A549 (cell line): ENCODE measurements around the gene CACNA1S. TPM values are rescaled to one million over a fixed set of nuclear protein-coding genes. Genes with fewer than 3 reads are reported as not detected.

Experiments
- ATAC-seq, 2 experiments: fragments of 200-7000 bp in 1 of 2; fragments of >200 bp in 1 of 2; cut with Nextera tagmentation in 1 of 2; cut with Tn5 transposase in 1 of 2; 3 replicates each; pipeline versions ENCODE4 v1.8.0 to v1.9.1; 2018 to 2020; ENCODE audit warnings: mild to moderate bottlenecking in 1 of 2, moderate library complexity in 1 of 2
- CTCF ChIA-PET: fragments of 300-600 bp; sonication (Branson Sonifier 250); formaldehyde crosslinking; extraction: SDS; loops from one replicate; lab custom pipeline; 2021; ENCODE audit warnings: antibody characterized with exemption, inconsistent platforms; lab: Yijun Ruan, JAX
- POLR2A ChIA-PET: fragments of 350-600 bp; formaldehyde crosslinking; extraction: SDS; loops from one replicate; lab custom pipeline; 2021; ENCODE audit warnings: antibody characterized with exemption, inconsistent platforms; lab: Yijun Ruan, JAX
- DNase-seq, 2 experiments: peaks; one replicate each; pipeline versions ENCODE4 v3.0.0 to v3.0.0-alpha.2; 2011 to 2016; ENCODE audit warnings: low read depth in 1 of 2, low spot score in 1 of 2
- FAIRE-seq: peaks from 2 replicates; lab custom pipeline; 2011; peaks lifted over from hg19 to GRCh38; lab: Jason Lieb, UNC
- H3K27ac ChIP-seq, 2 experiments: fragments of >200 bp; sonication (Bioruptor Twin); formaldehyde crosslinking; 3 replicates each; pipeline ENCODE4 v1.5.1; 2016 to 2017
- H3K4me1 ChIP-seq: fragments of >200 bp; sonication (Bioruptor Twin); formaldehyde crosslinking; 3 replicates; pipeline ENCODE4 v1.6.1; 2016
- H3K4me2 ChIP-seq: fragments of >200 bp; sonication (Bioruptor Twin); formaldehyde crosslinking; 3 replicates; pipeline ENCODE4 v1.6.1; 2016
- H3K4me3 ChIP-seq: fragments of >200 bp; sonication (Bioruptor Twin); formaldehyde crosslinking; 3 replicates; pipeline ENCODE4 v1.5.1; 2016
- H3K9me3 ChIP-seq: fragments of >200 bp; sonication (Bioruptor Twin); formaldehyde crosslinking; 3 replicates; pipeline ENCODE4 v1.6.1; 2016
- CBX8 ChIP-seq: fragments of 200-600 bp; sonication (generic); IDR thresholded peaks from 2 replicates; pipeline ENCODE4 v1.6.1; 2016
- CEBPB ChIP-seq, 2 experiments: fragments of >200 bp in 1 of 2; sonication (Bioruptor Twin) in 1 of 2; formaldehyde crosslinking in 1 of 2; IDR thresholded peaks; 2 replicates each; pipeline ENCODE4 v1.6.1; 2012 to 2016
- CHD2 ChIP-seq: fragments of 150-350 bp; IDR thresholded peaks from 2 replicates; pipeline ENCODE4 v1.6.1; 2014; ENCODE audit warnings: low read length; ENCODE audit not compliant: partially characterized antibody
- EHMT2 ChIP-seq: fragments of 200-600 bp; sonication (generic); IDR thresholded peaks from 2 replicates; pipeline ENCODE4 v1.6.1; 2016; ENCODE audit warnings: antibody characterized with exemption, low read depth, mild to moderate bottlenecking, moderate library complexity
- FOSL2 ChIP-seq, 2 experiments: fragments of 450-650 bp in 1 of 2; fragments of >200 bp in 1 of 2; sonication (Bioruptor Twin) in 1 of 2; formaldehyde crosslinking; IDR thresholded peaks; 2 replicates each; pipeline versions ENCODE4 v1.5.0 to v1.6.1; 2016 to 2020; ENCODE audit warnings: mild to moderate bottlenecking in 1 of 2, moderate library complexity in 1 of 2
- GATA3 ChIP-seq: IDR thresholded peaks from 2 replicates; pipeline ENCODE4 v1.6.1; 2012; ENCODE audit warnings: borderline replicate concordance
- HOXB5 ChIP-seq: fragments of 250-450 bp; sonication (Bioruptor Pico); IDR thresholded peaks from 2 replicates; pipeline ENCODE4 v1.5.0; 2020; ENCODE audit warnings: mild to moderate bottlenecking, moderate library complexity
- JUNB ChIP-seq: fragments of >200 bp; sonication (Bioruptor Twin); formaldehyde crosslinking; IDR thresholded peaks from 2 replicates; pipeline ENCODE4 v1.6.1; 2016
- KDM5A ChIP-seq: fragments of 200-600 bp; sonication (generic); IDR thresholded peaks from 2 replicates; pipeline ENCODE4 v1.6.1; 2016; ENCODE audit warnings: antibody characterized with exemption, mild to moderate bottlenecking
- MAFK ChIP-seq: fragments of 450-650 bp; IDR thresholded peaks from 2 replicates; pipeline ENCODE4 v1.6.1; 2014; ENCODE audit not compliant: partially characterized antibody
- MAZ ChIP-seq: fragments of 150-350 bp; IDR thresholded peaks from 2 replicates; pipeline ENCODE4 v1.6.1; 2014; ENCODE audit warnings: antibody characterized with exemption, low read depth, low read length, borderline replicate concordance
- MYC ChIP-seq: IDR thresholded peaks from 2 replicates; pipeline ENCODE4 v1.6.1; 2012; ENCODE audit warnings: mild to moderate bottlenecking, inconsistent platforms, low read length, improper control_type of control experiment, borderline replicate concordance
- NPAS2 ChIP-seq: fragments of 250-450 bp; sonication (Bioruptor Pico); IDR thresholded peaks from 2 replicates; pipeline ENCODE4 v1.8.0; 2022; ENCODE audit warnings: mild to moderate bottlenecking, moderate library complexity, borderline replicate concordance
- NR3C1 ChIP-seq: fragments of >200 bp; sonication (Bioruptor Twin); formaldehyde crosslinking; IDR thresholded peaks from 3 replicates; pipeline ENCODE4 v1.6.1; 2017
- PHF8 ChIP-seq: fragments of 200-600 bp; sonication (generic); IDR thresholded peaks from 2 replicates; pipeline ENCODE4 v1.6.1; 2016; ENCODE audit warnings: low read depth, mild to moderate bottlenecking, antibody characterized with exemption, moderate library complexity, borderline replicate concordance
- POLR2AphosphoS2 ChIP-seq: conservative IDR thresholded peaks from 2 replicates; pipeline ENCODE4 v1.6.1; 2012; ENCODE audit warnings: low read length, improper control_type of control experiment, inconsistent platforms
- RNF2 ChIP-seq: fragments of 200-600 bp; sonication (generic); IDR thresholded peaks from 2 replicates; pipeline ENCODE4 v1.6.1; 2016; ENCODE audit warnings: low read depth, mild to moderate bottlenecking, antibody characterized with exemption, moderate library complexity, borderline replicate concordance
- SREBF2 ChIP-seq: fragments of 450-650 bp; IDR thresholded peaks from 2 replicates; pipeline ENCODE4 v1.6.1; 2014; ENCODE audit warnings: mild to moderate bottlenecking, moderate library complexity
- TFCP2L1 ChIP-seq: fragments of 250-450 bp; sonication (Bioruptor Pico); IDR thresholded peaks from 2 replicates; pipeline ENCODE4 v1.5.0; 2021; ENCODE audit warnings: mild to moderate bottlenecking
- ZSCAN20 ChIP-seq: fragments of 250-450 bp; sonication (Bioruptor Pico); IDR thresholded peaks from 2 replicates; pipeline ENCODE4 v1.8.0; 2022; ENCODE audit warnings: mild to moderate bottlenecking, moderate library complexity
- WGBS: methylation state at CpG from one replicate; pipeline ENCODE4 v1.1.6; 2017; ENCODE audit errors: missing lambda C conversion rate; 5-methylcytosine and 5-hydroxymethylcytosine counted together
- polyA plus RNA-seq, 4 experiments: library from polyadenylated mRNA; depleted of rRNA in 3 of 4; stranded (reverse); fragments of >200 nt; fragmentation: RNase III in 1 of 4; extraction: RNeasy Plus Mini Kit Qiagen cat#74134 plus additional on column Dnase treatment in 1 of 4; gene quantifications; 2 replicates in 3 of 4; 3 replicates in 1 of 4; pipeline ENCODE4 v1.2.3, GENCODE V29; 2011 to 2017
- TF ChIP-seq, protein P1 (sequence below): fragments of 450-650 bp; IDR thresholded peaks from 2 replicates; pipeline ENCODE4 v1.6.1; 2014; ENCODE audit warnings: antibody characterized with exemption
- TF ChIP-seq, protein P2 (sequence below): IDR thresholded peaks from 2 replicates; pipeline ENCODE4 v1.6.1; 2012
- TF ChIP-seq, protein P3 (sequence below): fragments of 250-450 bp; sonication (Bioruptor Pico); IDR thresholded peaks from 2 replicates; pipeline ENCODE4 v1.5.0; 2020; ENCODE audit warnings: low read depth, mild to moderate bottlenecking, moderate library complexity
- TF ChIP-seq, protein P4 (sequence below): fragments of 200-600 bp; sonication (generic); IDR thresholded peaks from 2 replicates; pipeline ENCODE4 v1.6.1; 2016; ENCODE audit warnings: antibody characterized with exemption, mild to moderate bottlenecking, moderate library complexity

The CACNA1S gene
- polyA plus RNA-seq, 2 of the 4 experiments (the other 2 are of a cell fraction), result 0.01 TPM; not detected in 1

DNA sequence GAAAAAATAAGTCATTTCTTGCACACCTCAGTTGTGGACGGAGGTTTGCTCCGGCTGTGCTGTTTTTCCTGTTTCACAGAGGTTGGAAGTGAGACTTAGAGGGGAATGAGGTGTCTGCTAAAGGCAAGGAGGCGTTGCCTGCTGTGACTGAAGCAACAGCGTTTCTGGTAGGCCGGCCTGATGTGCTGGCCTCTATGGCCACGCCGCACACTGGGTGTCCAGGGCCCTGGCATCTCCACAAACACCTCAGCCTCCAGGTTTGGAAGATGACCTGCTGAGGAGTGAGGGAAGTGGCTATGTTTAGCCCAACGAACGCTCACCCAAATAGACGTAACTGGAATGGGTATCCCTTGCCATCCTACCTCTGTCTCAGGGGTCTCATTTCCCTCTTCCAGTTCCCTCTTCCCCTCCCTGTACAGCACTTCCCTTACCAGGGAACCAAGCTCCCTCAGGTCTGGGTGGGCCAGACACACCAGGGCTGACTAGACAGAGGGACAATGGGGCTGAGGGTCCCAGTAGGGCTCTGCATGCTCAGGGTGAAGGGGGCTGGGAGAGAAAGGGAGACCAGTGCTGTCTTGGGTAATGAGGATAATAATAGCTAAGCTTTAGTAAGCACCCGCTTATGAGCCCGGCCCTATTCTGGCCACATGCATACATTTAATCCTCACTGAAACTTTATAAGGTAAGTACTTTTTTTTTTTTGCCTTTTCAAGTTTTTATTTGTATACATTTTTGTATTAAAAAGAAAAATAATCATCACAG, 11.9 kb downstream of the CACNA1S start:
- no peak overlapping the region for H3K4me3 ChIP-seq
- TF ChIP-seq ZSCAN20 (CRISPR knock-in tag) (no peak), TFCP2L1 (CRISPR knock-in tag) (no peak), GATA3 (no peak), MAZ (no peak), RNF2 (no peak), CEBPB (IDR thresholded peaks at IDR 0.05) (no peak), HOXB5 (CRISPR knock-in tag) (no peak), NR3C1 (no peak), MAFK (no peak), FOSL2 (IDR thresholded peaks at IDR 0.05) (no peak), FOSL2 (CRISPR knock-in tag; IDR thresholded peaks at IDR 0.05) (no peak), POLR2AphosphoS2 (no peak), MYC (no peak), CBX8 (no peak), SREBF2 (no peak), NPAS2 (CRISPR knock-in tag) (no peak), CHD2 (no peak), PHF8 (no peak)
- TF ChIP-seq, protein P1, sequence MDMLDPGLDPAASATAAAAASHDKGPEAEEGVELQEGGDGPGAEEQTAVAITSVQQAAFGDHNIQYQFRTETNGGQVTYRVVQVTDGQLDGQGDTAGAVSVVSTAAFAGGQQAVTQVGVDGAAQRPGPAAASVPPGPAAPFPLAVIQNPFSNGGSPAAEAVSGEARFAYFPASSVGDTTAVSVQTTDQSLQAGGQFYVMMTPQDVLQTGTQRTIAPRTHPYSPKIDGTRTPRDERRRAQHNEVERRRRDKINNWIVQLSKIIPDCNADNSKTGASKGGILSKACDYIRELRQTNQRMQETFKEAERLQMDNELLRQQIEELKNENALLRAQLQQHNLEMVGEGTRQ, result no peak
- TF ChIP-seq, protein P2, sequence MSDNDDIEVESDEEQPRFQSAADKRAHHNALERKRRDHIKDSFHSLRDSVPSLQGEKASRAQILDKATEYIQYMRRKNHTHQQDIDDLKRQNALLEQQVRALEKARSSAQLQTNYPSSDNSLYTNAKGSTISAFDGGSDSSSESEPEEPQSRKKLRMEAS, result no peak
- TF ChIP-seq, protein P3, sequence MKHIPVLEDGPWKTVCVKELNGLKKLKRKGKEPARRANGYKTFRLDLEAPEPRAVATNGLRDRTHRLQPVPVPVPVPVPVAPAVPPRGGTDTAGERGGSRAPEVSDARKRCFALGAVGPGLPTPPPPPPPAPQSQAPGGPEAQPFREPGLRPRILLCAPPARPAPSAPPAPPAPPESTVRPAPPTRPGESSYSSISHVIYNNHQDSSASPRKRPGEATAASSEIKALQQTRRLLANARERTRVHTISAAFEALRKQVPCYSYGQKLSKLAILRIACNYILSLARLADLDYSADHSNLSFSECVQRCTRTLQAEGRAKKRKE (CRISPR knock-in tag), result no peak
- H3K27ac ChIP-seq, result no peak overlapping the region
- no peak for ATAC-seq
- POLR2A ChIA-PET, result interaction anchor here (0.7 kb wide), 1 partner anchor 72 kb away, joined by 4 read pairs; no protein-coding TSS in a partner anchor
- DNase-seq, result no peak
- no peaks in the 10 kb centered on the region for H3K9me3 ChIP-seq
- CTCF ChIA-PET, result interaction anchor here (0.5 to 12.4 kb wide), 7 partner anchors 14 to 404 kb away, joined by 3 to 84 read pairs (median 5); partner anchors contain the start of gene CACNA1S
- H3K4me1 ChIP-seq, result no peaks in the 10 kb centered on the region
- WGBS, result 73% methylated on average over 12 of the region's 12 CpGs
- FAIRE-seq, result no peak
- no peak overlapping the region for H3K4me2 ChIP-seq

DNA sequence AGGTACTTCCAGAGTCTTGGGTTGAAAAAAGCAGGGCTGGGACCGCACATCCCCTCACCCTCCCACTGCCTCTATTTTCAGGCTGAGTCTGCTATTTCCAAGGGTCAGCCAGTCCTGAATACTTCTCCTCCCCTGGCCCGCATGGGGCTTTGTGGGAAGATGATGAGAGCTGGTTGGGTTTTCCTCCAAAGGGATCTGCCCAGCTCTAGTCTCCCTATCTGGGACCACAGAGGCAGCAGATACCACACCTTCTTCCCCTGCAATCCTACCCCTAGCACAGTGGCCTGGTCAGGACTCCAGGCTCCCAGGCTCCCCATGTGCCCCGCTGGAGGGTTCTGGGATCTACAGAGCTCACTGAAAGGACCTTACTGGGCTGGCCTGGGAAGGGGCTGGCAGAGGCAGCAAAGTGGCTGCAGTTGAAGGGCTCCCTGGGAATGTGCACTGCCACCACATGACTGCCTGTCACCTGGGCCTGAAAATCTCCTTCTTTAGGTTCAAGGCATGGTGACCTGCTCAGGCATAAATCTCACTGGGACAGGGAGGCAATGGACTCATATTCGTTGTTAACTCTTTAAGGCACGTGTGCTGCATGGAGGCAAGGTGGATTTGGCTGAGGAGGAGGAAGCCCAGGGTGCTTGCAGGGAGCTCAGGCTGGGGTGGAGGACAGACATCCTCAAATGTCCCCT, 13.1 kb downstream of the CACNA1S start:
- Histone ChIP-seq H3K4me3 (no peak overlapping the region), H3K27ac (no peak overlapping the region), H3K9me3 (no peaks in the 10 kb centered on the region), H3K4me1 (no peaks in the 10 kb centered on the region), H3K4me2 (no peak overlapping the region)
- DNase-seq, result no peak
- ATAC-seq, result no peak; a peak in 1 of 6 replicates
- CTCF ChIA-PET, result interaction anchor here (0.6 to 12.4 kb wide), 7 partner anchors 10 to 127 kb away, joined by 3 to 84 read pairs (median 4); partner anchors contain the start of gene CACNA1S
- TF ChIP-seq, protein P4, sequence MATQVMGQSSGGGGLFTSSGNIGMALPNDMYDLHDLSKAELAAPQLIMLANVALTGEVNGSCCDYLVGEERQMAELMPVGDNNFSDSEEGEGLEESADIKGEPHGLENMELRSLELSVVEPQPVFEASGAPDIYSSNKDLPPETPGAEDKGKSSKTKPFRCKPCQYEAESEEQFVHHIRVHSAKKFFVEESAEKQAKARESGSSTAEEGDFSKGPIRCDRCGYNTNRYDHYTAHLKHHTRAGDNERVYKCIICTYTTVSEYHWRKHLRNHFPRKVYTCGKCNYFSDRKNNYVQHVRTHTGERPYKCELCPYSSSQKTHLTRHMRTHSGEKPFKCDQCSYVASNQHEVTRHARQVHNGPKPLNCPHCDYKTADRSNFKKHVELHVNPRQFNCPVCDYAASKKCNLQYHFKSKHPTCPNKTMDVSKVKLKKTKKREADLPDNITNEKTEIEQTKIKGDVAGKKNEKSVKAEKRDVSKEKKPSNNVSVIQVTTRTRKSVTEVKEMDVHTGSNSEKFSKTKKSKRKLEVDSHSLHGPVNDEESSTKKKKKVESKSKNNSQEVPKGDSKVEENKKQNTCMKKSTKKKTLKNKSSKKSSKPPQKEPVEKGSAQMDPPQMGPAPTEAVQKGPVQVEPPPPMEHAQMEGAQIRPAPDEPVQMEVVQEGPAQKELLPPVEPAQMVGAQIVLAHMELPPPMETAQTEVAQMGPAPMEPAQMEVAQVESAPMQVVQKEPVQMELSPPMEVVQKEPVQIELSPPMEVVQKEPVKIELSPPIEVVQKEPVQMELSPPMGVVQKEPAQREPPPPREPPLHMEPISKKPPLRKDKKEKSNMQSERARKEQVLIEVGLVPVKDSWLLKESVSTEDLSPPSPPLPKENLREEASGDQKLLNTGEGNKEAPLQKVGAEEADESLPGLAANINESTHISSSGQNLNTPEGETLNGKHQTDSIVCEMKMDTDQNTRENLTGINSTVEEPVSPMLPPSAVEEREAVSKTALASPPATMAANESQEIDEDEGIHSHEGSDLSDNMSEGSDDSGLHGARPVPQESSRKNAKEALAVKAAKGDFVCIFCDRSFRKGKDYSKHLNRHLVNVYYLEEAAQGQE, result no peak
- TF ChIP-seq JUNB (no peak), CHD2 (no peak), EHMT2 (no peak), KDM5A (no peak)
- TF ChIP-seq, protein P1, result no peak
- FAIRE-seq, result no peak
- 45% methylated on average over 4 of the region's 5 CpGs for WGBS
- POLR2A ChIA-PET, result no interaction called here
